Measurements from ENCODE around the gene CNP.
"Not testable (repeated sequence)": the region's sequence is repeated elsewhere in the genome, so short reads cannot be mapped to it uniquely, and the experiment has no call there.

DNA sequence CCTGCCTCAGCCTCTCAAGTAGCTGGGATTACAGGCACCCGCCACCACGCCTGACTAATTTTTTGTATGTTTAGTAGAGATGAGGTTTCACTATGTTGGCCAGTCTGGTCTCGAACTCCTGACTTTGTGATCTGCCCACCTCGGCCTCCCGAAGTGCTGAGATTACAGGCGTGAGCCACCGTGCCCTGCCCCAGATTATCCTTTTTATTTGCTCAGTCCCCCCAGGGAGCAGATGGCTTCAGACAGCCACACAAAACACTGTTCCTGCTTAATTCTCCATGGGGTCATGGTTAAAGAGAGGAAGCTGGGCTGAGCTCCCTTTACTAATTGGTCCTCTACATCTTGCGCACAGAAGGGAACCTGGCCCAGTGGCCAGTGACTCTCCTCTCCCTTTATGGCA lies 54.2 kb downstream of the CNP start:
- not testable (repeated sequence) for TF ChIP-seq EZH2 (IDR thresholded peaks at IDR 0.05; ENCODE audit: low read length, missing control alignments)
- TF ChIP-seq, protein P1, sequence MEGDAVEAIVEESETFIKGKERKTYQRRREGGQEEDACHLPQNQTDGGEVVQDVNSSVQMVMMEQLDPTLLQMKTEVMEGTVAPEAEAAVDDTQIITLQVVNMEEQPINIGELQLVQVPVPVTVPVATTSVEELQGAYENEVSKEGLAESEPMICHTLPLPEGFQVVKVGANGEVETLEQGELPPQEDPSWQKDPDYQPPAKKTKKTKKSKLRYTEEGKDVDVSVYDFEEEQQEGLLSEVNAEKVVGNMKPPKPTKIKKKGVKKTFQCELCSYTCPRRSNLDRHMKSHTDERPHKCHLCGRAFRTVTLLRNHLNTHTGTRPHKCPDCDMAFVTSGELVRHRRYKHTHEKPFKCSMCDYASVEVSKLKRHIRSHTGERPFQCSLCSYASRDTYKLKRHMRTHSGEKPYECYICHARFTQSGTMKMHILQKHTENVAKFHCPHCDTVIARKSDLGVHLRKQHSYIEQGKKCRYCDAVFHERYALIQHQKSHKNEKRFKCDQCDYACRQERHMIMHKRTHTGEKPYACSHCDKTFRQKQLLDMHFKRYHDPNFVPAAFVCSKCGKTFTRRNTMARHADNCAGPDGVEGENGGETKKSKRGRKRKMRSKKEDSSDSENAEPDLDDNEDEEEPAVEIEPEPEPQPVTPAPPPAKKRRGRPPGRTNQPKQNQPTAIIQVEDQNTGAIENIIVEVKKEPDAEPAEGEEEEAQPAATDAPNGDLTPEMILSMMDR (conservative IDR thresholded peaks at IDR 0.05 in 1 of 2, IDR thresholded peaks at IDR 0.05 in 1 of 2; ENCODE audit: low read depth in 1 of 2, low read length in 2 of 2) = not testable (repeated sequence)

Data from fibroblast of lung (primary cell).